MV-4-11 (cell line): ENCODE data around the gene PON2.
"Not testable (repeated sequence)": the region's sequence is repeated elsewhere in the genome, so short reads cannot be mapped to it uniquely, and the experiment has no call there.

ENCODE experiments used
- DNase-seq: peaks from one replicate; lab custom pipeline; 2025; lab: John Stamatoyannopoulos, UW

The PON2 gene

DNA sequence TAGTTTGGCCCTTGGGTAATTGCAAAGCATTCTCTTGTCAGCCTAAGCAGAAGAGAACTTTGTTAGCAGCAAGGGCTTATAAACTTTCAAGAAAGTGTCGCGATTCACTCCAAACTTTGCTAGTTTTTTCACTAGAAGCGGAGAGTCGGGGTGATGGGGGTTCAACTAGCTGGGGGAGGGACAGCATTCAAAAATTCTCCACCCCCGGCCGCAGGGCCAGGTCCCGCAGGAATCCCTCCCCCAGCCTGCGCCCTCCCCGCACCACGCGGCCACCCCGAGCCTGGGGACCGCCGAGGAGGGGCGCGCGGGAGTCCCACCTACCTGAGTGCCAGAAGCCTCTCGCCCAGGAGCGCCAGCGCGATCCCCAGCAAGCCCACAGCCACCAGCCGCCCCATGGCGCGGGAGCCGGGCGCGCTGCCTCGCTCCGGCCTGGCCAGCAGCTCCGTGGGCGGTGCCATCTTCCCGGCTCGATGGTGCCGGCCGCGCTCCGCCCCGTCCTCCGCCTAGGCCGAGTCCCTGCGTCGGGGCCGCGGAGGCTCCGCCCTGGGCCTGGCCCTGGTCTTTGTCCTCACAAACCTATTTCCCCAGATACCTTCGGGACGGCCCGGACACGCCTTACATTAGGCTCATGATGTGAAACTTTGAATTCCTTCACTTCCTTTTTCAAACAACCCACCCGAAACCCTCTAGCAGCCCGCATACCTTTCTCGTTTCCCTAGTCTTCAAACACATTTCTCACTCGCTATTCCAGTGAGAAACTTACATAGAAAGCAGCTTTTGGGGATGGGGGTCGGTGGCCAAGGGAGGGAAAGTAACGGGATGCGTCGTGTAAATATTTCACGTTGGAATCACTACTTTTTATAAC is at the start of gene PON2:
Gene PON2 (minus strand): TSS at position 472 of the 865 bp plus-strand sequence. CDS start 77 bp downstream, at position 395.
- DNase-seq: peak; percentile 82

DNA sequence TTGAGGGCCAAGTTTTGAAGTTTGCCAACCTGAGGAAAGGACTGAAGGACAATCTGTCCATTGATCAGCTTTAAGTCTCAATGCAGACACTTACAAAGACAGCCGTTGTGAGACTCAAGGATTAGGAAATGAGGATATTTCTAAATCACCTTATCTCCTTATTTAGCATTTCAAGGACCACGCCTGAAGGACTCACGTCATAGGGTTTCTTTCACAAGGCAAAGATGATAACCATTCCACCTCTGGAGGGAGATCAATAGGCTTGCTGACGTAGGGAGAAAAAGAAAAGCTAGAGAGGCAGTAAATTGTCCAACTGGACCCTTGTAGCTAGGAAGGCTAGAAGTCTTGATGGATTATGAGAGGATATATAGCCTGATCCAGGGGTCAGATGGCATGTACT is 47.6 kb upstream of the PON2 start:
- DNase-seq: no peak

DNA sequence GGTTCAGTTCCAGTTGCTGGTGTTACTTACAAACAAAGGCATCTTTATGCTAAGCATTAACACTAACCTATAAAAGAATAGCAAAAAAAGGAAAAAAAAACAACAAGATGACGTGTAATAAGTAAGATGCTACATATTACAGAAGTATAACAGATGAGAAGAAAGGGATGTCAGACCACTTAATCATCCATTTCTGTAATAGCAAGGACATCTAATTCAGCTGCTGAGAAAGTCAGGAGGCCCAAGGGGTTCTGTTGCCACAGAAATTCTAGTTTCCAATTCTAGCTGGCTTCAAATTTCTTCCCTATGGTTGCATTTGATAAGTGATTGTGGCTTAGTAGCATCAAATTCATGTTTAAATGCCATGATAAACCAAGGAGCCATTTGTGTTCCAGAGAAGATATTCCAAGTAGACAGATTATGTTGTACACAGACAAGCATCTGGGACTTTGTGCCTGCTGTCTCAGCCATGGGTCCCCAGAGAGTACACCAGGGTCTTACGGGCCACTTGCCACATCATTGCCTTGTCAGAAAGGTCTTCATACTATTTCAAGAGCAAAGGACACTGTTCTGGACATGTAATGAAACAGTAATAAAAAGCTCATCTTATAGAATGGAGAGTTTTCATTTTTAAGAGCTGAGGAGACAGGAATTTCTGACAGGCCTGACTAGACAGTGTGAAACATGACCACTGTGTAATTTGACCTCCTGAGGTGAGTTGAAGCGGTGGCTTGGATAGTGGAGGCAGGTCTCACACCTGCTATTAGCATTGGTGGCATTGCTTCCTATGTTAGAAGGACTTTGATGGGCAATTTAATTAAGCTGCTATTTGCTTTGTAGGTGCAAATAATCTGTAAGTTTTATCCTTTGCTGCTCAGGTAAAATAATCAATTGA is 46.7 kb upstream of the PON2 start:
- DNase-seq: no peak

DNA sequence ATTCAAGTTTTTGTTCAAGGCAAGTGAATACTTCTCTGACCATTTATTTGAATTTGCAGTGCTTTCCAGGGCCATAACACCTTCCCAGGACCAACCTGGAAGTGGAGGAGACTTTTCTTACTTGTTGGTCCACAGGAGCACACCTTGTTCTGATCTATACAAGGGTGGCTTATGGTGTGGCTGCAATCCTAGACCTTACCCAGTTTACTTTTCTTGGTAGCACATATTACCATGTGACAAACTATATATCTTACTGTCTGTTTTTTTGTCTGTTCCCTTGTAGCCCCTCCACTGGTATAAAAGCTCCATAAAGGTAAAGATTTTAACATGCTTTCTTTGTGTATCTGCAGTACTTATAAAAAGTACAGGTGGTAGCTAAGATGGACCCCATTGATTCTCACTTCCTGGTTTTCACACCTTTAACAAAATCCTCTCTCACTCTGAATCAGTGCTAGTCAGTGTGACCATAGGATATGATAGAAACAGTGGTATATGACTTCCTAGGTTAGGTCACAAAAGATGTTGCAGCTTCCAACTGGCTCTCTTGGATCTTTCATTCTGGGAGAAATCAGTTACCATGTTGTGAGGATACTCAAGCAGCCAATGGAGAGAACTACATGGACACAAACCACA is 45.3 kb upstream of the PON2 start:
- DNase-seq: no peak

DNA sequence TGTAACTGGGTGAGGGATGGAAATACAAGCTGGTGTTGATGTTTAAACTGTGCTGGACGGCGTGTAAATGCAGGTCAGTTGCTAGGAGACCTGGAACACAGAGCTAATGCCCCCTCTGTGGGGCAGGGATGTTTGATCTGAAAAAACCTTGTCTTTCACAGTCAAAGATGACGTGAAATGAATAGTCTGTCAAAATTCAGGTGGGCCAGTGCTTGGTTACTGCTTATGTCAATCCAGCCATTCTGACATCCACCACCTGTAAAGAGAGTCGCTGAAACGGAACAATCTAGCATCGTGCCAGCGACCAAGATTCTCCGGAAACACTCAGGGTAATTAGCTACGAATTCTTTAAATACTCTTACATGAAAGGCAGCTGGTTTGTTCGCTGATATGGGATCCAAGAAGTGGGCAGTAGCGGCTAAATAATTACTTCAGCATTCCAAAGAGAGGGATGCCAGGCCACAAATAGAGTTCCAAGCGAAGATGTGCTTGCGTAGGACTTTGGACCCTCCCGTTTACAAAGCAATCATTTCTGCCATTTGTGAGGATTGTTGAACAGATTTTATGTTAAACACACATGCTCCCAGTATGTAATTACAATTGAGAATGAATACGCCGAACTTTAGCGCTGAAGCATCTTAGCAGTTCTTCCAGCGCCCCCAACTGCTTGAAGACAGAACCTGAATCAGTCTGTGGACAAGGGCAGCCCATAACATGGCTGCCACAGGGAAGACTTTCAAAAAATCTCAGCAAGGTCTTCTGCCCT is 43.6 kb upstream of the PON2 start:
- DNase-seq: no peak

DNA sequence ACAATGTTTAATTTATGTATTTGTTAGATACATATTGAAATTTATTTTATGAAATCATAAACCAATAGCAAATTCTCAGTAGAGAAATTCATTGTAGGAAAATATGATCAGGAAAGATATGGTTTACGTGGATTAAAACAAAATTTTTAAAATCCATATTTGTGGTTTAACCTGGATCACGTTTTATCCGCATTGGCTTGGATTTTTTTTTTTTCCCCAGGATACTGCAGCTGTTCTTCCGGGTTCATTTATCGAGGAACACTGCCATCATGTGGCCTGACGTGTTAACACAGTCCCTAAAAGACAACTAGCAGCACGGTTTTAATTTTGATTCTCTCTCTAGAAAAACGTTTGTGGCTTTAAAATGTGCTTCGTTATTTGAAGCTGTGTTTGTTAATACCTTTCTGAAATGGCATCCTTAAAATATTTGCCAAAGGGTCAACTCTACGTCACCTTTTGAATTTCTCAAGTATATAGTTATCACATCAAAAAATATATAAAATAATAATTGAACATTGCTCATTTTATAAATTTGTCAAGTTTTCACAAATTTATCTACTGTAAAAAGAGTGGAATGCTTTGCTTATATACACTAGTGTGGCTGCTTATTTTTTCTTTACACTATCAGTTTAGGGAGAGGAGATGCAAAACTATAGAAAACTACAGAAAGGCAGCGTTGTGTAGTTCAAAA is 42.2 kb upstream of the PON2 start:
- peak; percentile 48 for DNase-seq

DNA sequence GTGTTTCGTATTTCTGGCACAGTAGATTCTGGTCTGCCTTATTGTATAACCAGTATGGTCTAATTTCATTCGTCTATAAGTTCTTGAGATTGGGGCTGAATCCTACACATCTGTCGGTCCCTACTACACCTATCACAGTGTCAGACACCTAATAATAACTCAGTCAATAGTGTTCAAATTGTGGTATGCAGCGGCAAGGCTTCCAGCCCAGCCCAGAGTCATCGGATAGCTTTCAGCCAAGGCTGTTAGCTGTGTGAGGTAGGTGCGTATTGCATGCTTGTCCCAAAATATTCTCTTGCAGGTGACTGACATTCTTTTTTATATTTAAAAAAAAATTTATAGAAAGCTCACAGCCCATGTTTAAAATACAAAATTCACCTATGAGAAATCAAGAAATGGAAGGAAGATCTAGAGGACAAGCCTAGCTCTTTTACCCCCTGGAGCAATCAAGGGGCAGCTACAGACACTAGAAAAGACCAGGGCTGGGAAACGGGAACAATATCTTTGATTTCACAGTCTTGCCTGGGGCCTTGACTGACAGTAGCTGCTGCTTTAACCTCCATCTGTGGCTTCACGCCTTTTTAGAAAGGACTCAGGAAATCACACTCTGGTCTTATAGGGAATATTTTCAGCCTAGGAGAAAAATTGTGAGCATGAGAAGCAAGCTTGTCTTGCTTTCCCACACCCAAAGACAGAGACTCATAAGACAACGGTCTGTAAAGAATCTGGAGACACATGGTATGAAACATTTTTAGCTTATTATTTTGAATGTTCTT is 41.4 kb upstream of the PON2 start:
- DNase-seq: no peak

DNA sequence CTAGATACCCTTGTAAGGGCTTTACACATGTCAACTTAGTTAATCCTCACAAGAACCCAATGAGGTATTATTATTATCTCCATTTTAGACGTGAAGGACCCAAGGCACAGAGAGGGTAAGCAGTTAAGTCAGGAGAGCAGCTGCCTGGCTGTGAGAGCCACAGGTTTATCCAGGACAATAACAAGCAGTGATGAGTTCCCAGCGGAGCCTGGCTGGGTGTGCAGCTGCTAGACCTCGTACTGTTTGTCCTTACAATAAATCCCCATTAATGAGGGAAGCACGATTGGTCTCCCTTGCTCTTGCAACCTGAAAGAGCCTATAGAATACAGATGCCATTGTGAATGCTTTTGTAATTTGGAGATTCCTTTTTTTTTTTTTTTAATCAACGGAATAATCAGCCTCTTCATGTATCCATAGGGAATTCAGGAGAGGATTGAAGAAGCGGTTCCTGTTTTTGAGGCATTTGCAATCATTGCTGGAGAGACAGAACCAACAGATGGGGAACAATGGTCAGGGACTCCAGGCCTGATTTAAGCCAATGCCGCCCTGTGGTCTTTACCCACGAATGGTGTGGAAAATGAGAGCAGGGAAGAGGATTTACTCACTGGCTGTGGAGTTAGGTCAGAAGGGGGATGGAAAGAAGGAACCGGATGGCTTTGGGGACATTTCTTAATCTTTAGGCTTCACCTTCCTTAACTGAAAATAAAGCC is 38.6 kb upstream of the PON2 start:
- no peak for DNase-seq

DNA sequence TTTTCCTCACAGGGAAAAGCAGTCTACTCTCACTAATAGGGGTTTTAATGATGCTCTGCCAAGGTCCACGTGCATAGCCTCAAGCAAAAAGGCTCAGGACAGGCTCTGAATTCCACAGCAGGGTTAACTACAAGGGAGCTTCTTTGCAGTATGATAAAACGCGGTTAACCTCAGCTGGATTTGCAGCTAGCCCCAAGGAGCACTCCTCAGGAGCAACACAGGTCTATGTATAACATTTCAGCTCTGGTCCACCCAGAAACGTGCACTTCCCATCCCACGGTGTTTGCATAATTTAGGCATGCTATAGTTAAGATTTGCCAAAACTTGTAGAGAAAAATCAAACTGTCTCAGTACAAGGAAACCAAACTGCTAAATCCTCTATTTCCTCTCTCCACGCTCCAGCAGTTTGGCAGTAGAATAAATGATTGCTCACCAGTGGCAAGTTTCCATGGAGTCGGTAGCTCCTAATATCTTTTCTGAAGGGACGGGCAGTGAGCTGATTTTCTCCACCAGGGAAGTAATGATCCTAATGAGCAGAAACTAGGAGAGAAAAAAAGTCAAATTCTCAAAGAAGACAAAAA is 37.8 kb upstream of the PON2 start:
- no peak for DNase-seq

DNA sequence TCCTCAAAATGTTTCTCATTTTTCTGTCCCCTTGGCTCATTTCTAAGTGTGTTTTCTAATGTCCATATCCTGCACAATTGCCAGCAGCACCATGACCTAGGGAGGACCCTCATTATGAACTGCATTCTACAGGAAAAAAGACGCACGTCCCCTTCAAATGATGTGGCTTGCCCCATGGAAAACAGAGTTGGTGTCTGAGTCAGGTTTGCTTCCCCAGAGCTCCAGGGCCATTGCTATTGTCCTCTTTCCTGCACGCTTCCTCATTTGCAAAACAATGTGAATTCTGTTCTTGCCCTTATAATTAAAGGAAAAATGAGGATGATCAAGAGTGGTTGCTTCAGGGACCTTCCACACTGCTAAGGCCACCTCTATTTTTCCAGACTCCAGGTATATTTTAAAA is 36.2 kb upstream of the PON2 start:
- DNase-seq: peak; percentile 8

DNA sequence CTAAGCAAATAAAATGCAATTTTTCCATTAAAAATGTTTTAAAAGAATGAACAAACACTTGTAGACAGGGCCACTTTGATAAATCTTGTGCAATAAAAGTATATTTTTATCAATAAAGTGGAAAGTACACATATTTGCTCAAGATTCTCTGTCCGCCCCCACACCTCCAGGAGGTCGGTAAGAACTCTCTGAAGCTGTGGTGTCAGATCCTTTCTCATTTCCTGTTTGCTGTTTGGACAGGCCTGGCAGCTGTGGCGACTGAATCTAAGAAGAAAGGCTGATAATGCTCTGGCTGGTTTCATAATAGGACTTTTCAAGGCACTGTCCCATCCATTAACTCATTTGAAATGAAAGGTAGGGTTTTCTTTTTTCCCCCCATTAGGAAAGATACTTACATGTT is 35.6 kb upstream of the PON2 start:
- peak; percentile 55 for DNase-seq

DNA sequence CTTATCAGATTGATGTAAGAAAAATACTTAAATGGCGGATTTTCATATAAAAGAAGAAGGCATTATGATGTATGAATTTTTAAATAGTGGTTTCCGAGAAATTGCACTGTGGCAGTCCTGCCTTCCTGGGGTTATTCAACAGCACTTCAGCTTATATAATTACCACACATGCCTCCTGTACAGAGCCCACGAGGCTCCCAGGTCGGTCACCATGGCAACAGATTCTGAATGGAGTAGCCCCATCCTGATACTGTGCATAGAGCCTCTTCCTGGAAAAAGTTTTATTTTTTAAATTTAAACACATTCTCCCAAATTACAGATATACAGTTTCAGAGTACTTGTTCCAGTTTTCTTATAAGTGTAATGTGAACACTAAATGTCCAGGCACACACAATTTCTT is 35.0 kb upstream of the PON2 start:
- DNase-seq: no peak

DNA sequence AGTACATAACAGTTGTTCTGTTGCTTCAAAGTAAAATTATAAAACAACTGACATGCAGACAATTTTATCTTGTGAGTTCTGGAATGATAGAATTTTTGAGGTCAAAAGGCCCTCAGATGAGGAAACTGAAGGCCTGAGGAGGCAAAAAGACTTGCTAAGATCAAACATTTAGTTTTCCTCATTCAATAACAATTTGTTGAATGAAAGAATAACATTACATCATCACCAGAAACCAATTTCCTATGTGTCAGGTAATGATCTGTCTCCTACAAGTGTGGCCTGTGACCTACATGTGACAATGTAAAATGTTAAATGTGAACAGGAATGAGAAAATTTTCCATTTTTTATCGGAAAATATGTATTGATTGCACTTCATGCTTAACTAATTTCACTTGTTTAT is 34.4 kb upstream of the PON2 start:
- no peak for DNase-seq

DNA sequence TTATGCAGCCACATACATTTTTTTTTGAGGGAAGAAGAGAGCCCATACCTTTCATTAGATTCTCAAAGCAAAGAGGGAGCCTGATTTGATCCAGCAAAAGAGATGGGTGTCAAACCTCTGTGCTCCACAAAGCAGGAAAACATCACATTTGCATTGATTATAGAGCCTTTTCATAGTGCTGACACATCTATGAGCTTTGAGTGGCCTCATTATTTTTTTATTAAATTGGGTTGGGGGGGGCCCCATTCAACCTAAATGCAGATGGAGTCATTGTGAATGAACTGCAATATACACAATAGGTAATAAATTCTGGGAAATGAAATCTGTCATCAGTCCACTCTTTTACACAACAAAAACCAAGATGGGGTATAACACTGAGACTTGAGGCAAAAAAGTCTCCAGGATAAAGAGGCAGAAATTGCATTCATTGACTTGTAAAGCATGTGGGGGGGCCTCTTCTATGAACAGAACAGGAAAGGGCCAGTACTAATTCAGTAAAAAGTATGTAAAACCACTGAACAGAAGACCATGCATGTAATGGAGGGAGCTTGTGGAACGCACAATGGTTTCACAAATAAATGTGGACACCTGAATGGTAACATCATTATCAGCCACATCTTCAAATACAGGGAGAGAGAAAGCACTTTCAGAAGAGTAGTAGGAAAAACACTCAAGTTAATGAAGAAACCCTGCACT is 33.2 kb upstream of the PON2 start:
- no peak for DNase-seq

DNA sequence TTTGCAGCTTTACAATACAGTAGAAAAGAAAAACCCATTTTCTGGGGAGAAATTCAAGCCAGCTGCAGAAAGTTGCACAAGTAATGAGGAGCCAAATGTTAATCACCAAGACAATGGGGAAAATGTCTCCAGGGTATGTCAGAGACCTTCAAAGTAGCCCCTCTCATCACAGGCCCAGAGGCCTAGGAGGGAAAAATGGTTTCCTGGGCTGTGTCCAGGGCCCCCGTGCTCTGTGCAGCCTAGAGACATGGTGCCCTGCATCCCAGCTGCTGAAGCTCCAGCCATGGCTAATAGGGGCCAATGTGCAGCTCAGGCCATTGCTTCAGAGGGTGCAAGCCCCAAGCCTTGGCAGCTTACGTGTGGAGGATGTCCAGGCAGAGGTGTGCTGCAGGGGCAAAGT is 25.8 kb upstream of the PON2 start:
- not testable (repeated sequence) for DNase-seq

DNA sequence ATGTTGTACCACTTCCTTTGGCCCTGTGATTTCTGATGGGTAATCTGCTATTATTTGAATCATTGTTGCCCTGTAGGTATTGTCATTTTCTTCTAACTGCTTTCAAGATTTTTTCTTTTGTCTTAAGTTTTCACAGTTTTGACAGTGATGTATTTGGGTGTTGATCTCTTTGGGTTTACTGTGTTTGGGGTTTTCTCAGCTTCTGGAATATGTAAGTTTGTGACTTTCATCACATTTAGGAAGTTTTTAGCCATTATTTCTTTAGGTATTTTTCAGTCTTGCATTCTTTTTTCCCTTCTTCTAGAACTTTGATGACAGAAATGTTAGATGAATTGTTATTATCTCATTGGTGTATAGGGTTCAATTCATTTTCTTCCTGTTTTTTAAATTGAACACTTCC is 23.1 kb upstream of the PON2 start:
- no peak for DNase-seq

DNA sequence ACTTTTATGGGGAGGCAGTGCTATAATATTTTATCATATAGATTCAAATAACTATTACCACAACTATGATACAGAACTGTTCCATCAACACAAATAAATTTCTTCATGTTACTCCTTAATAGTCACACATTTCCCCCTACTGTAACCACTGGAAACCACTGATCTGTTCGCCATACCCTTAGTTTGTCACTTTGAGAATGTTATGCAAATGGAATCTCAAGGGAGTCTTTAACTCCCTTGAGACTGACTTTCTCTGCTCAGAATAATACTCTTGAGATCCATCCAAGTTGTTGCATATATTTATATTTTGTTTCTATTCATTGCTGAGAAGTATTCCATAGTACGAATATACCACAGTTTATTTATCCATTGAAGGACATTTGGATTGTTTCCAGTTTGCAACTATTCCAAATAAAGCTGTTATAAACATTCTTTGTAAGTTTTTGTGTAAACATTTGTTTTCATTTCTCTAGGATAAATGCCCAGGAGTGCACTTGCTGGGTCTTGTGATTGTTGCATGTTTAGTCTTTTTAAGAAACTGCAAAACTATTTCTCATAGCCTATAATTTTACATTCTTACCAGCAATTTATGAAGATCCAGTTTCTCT is 19.7 kb upstream of the PON2 start:
- DNase-seq: no peak

DNA sequence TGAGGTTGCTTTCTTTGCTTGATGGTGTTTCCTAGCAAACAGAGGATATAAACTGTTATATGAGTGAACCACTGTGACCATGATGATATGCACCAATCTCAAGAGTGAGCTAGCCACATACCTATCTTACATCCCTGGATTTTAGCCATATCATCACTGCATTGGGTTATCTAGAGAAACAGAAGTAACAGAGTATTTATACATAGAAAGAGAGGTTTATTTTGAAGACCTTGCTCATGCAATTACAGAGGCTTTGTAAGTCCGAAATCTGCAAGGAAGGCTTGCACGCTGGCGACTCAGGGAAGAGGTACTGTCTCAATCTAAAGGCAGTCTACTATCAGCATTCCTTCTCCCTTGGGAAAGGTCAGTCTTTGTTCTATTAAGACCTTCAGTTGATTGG is 11.8 kb upstream of the PON2 start:
- DNase-seq: no peak
